Heart left ventricle (tissue), 16 donors: ENCODE results near the gene GCA. TPM values are rescaled to one million over a fixed set of nuclear protein-coding genes. Genes with fewer than 3 reads are reported as not detected.

Source experiments
- ATAC-seq, 4 donors: fragments of 200-7000 bp; cut with Tn5 transposase; one replicate each; pipeline ENCODE4 v1.9.1; 2020 to 2022; ENCODE audit warnings: moderate library complexity in 4 of 4, mild to moderate bottlenecking in 3 of 4, moderate number of reproducible peaks in 1 of 4
- DNase-seq, 5 donors: peaks; one replicate each; pipeline ENCODE4 v3.0.0-alpha.2; 2020
- H3K27ac ChIP-seq, 12 donors: fragments of 200-600 bp; sonication (generic) in 4 of 12; one replicate each; pipeline versions ENCODE4 v1.5.0 to v1.8.0; 2016 to 2022; ENCODE audit warnings: mild to moderate bottlenecking in 2 of 12
- H3K27me3 ChIP-seq, 9 donors: fragments of 200-600 bp; sonication (generic) in 2 of 9; one replicate each; pipeline versions ENCODE4 v1.5.1 to v1.8.0; 2016 to 2022; ENCODE audit warnings: mild to moderate bottlenecking in 3 of 9
- H3K36me3 ChIP-seq, 9 donors: fragments of 200-600 bp; sonication (generic) in 2 of 9; one replicate each; pipeline versions ENCODE4 v1.5.0 to v1.8.0; 2018 to 2022; ENCODE audit warnings: mild to moderate bottlenecking in 2 of 9
- H3K4me1 ChIP-seq, 12 donors: fragments of 200-600 bp; sonication (generic) in 4 of 12; one replicate each; pipeline versions ENCODE4 v1.5.0 to v1.8.0; 2016 to 2022; ENCODE audit warnings: mild to moderate bottlenecking in 3 of 12
- H3K4me3 ChIP-seq, 12 donors: fragments of 200-600 bp; sonication (generic) in 4 of 12; one replicate each; pipeline versions ENCODE4 v1.5.0 to v1.8.0; 2017 to 2022; ENCODE audit warnings: mild to moderate bottlenecking in 9 of 12, moderate library complexity in 4 of 12
- H3K9me3 ChIP-seq, 12 donors: fragments of 200-600 bp; sonication (generic) in 4 of 12; one replicate each; pipeline versions ENCODE4 v1.5.0 to v1.8.0; 2016 to 2022; ENCODE audit warnings: mild to moderate bottlenecking in 1 of 12
- CTCF ChIP-seq, 12 donors: fragments of 200-600 bp; sonication (generic) in 4 of 12; IDR thresholded peaks; one replicate each; pipeline versions ENCODE4 v1.5.0 to v1.8.0; 2018 to 2022; ENCODE audit warnings: antibody characterized with exemption in 12 of 12, mild to moderate bottlenecking in 5 of 12
- POLR2A ChIP-seq, 2 donors: fragments of 450-650 bp; IDR thresholded peaks; one replicate each; pipeline ENCODE4 v1.6.1; 2017; ENCODE audit warnings: antibody characterized with exemption in 2 of 2, mild to moderate bottlenecking in 2 of 2, moderate library complexity in 2 of 2
- WGBS, 4 donors: extraction: QIAGEN DNeasy Blood & Tissue Kit in 2 of 4; methylation state at CpG; one replicate each; pipeline versions ENCODE4 v1.1.5 to v1.1.7; 2013 to 2018; 5-methylcytosine and 5-hydroxymethylcytosine counted together
- intact Hi-C, 10 donors: fragments of 100-400 bp; cut with DNase I; formaldehyde crosslinking; loops; one replicate each; pipeline versions ENCODE4 v1.11.1 to v1.14.2; 2022
- polyA plus RNA-seq, 2 donors: library from polyadenylated mRNA; stranded (reverse); fragments of 200-250 nt; gene quantifications; one replicate each; pipeline ENCODE4 v1.2.3, GENCODE V29; 2013
- total RNA-seq, 9 donors: library from RNA; depleted of rRNA in 2 of 9; stranded (reverse); fragments of >200 nt in 2 of 9; fragmentation: NEBNext Ultra II Directional in 3 of 9; extraction: Animal tissue kit (Norgen Biotek cat#: 25700) in 3 of 9; gene quantifications; one replicate each; pipeline versions ENCODE4 v1.1.0 to v1.2.4, GENCODE V29; 2016 to 2023
- donor health status: ischemic (EF 13 %, LVEDD 7.1; RV severe dilation, severe dysfunction).
- donor health status: healthy with polysubstance abuse.
- donor health status: DM: no; HTN: yes; CAD: no.
- donor health status: DM: no; HTN: no; CAD: no.
- donor health status: ischemic (EF 25% LVEDD 6.9; RV normal size, moderate dysfunction).
- donor health status: ischemic (EF 25% LVEDD 5.7; RV mildly dilated, moderate dysfunction).
- donor health status: healthy.
- donor health status: DM: yes; HTN: yes; CAD: no.
- donor health status: ischemic (EF 35%, LVEDD 5.7; RV mildly dilated, moderate dysfunction).
- donor health status: nonischemic (EF 11% LVEDD 7.7; RV severe dilation, severe dysfunction).
- donor health status: DM: yes; HTN: yes; CAD: no.
- donor health status: PGD.
- donor health status: ischemic (EF 29% LVEDD 5.4; RV normal size, mild dysfunction).
- donor health status: nonischemic (EF 23%, LVEDD 6.1; RV moderate dilation, normal function).

GCA gene
- total and polyA plus RNA-seq, 11 donors = 3.0 to 20.3 (median 6.4) TPM

- H3K27ac ChIP-seq = no peak overlapping the region
- H3K27me3 ChIP-seq = no peaks in the 10 kb centered on the region
- intact Hi-C loops = no loop called here
- no peaks in the 10 kb centered on the region for H3K9me3 ChIP-seq
- ATAC-seq = no peak
- peaks cover 0 to 78% (median 8%) of the 10 kb centered on the region in 12 donors for H3K4me1 ChIP-seq
- TF ChIP-seq POLR2A (IDR thresholded peaks at IDR 0.05) (no peak), CTCF (IDR thresholded peaks at IDR 0.05) (no peak)
- H3K36me3 ChIP-seq = peaks cover 0 to 4% (median 0%) of the 10 kb centered on the region in 9 donors
- WGBS, 4 donors = 68 to 80% (median 73%) methylated on average over 2 of the region's 2 CpGs
- H3K4me3 ChIP-seq = peak overlapping the region in 9 of 12 donors; percentile 59 to 95 (median 85)
- DNase-seq = no peak
Observed at GRCh38 chr2:162316590-162316989, 27.3 kb upstream of the GCA start.

GRCh38 chr2:162317058-162317742 lies 26.7 kb upstream of the GCA start:
- intact Hi-C loops = no loop called here
- DNase-seq (no peak), ATAC-seq (no peak)
- Histone ChIP-seq H3K9me3 (no peaks in the 10 kb centered on the region), H3K4me1 (peaks cover 0 to 80% (median 8%) of the 10 kb centered on the region in 12 donors), H3K4me3 (peak overlapping the region; percentile 59 to 95 (median 82)), H3K27ac (peak overlapping the region in 6 of 12 donors; percentile 83 to 98 (median 90)), H3K27me3 (no peaks in the 10 kb centered on the region), H3K36me3 (peaks cover 0 to 4% (median 0%) of the 10 kb centered on the region in 9 donors)
- 59 to 72% (median 62%) methylated on average over 3 of the region's 3 CpGs for WGBS, 4 donors
- TF ChIP-seq CTCF (IDR thresholded peaks at IDR 0.05) = no peak
- TF ChIP-seq POLR2A (IDR thresholded peaks at IDR 0.05) = no peak

- Histone ChIP-seq H3K27me3 (no peaks in the 10 kb centered on the region), H3K9me3 (no peaks in the 10 kb centered on the region), H3K27ac (peak overlapping the region; percentile 82 to 98 (median 86)), H3K4me3 (peak overlapping the region; percentile 59 to 95 (median 82)), H3K36me3 (peaks cover 0 to 4% (median 0%) of the 10 kb centered on the region in 9 donors), H3K4me1 (peaks cover 0 to 73% (median 8%) of the 10 kb centered on the region in 12 donors)
- WGBS, 4 donors = 18 to 36% (median 27%) methylated on average over 16 of the region's 16 CpGs
- intact Hi-C loops = loop anchor here in 1 of 10 donors (2.0 kb wide), 1 partner anchor 25 kb away; no protein-coding TSS in a partner anchor
- ATAC-seq (peak in 3 of 4 donors; percentile 2 to 36 (median 23)), DNase-seq (peak in 2 of 5 donors; percentile 21 to 67)
- TF ChIP-seq POLR2A (IDR thresholded peaks at IDR 0.05) (no peak), CTCF (IDR thresholded peaks at IDR 0.05) (no peak)
Observed at GRCh38 chr2:162317861-162318327, 26.0 kb upstream of the GCA start.
